GM12865 (cell line): Measurements from ENCODE around the gene GRAP2.
"Not testable (repeated sequence)": the region's sequence is repeated elsewhere in the genome, so short reads cannot be mapped to it uniquely, and the experiment has no call there.

Experiments used
- DNase-seq: peaks from one replicate; pipeline ENCODE4 v3.0.0; 2010; ENCODE audit warnings: low read depth
- H3K4me3 ChIP-seq: 2 replicates; pipeline ENCODE4 v1.5.1; 2011; ENCODE audit warnings: mild to moderate bottlenecking, low read depth, low read length, control low read depth
- TF ChIP-seq, protein P1 (sequence below): IDR thresholded peaks from 2 replicates; pipeline ENCODE4 v1.5.1; 2011; ENCODE audit warnings: low read length, control low read depth, low read depth, inconsistent platforms; ENCODE audit not compliant: insufficient read depth; ENCODE audit errors: missing control alignments

Gene GRAP2

DNA sequence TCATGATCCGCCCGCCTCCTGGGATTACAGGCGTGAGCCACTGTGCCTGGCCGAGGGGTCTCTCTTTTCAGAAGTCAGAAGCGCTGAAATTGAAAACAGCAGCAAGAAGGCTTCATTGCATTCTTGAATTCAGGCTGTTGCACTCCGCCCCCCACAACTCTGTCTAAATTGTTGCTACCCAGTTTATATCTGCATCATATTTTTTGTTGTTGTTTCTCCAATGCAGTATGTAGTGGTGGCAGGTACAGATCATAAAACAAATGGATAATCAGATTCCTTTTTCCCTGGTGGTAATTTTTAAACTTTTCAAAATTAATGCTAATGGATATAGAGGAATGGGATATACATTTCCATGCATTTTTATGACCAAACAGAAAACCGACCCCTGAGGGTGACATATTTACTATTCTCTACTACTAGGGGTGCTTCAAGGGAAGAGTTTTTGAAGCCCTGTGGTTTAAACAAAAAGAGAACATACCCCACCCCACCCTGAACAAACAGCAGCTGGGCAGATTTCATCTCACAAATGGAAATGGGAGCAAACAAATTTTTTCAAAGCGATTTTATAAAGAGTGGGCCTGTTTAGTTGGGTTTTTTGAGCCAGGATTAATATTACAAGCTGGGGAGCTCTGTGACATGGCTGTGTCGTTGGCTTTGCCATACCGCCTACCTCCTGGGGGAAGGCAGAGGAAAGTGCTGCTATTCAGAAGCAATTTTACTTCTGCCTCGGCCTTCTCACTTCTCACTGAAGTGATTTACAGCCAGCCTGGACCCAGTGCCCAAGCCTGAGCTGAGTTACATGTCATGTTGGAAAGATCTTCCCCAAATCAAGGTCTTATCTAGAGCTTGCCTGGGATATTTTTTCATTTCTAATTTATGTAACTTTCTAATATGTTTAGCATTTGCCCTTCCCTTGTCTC is 43.3 kb downstream of the GRAP2 start:
- TF ChIP-seq, protein P1, sequence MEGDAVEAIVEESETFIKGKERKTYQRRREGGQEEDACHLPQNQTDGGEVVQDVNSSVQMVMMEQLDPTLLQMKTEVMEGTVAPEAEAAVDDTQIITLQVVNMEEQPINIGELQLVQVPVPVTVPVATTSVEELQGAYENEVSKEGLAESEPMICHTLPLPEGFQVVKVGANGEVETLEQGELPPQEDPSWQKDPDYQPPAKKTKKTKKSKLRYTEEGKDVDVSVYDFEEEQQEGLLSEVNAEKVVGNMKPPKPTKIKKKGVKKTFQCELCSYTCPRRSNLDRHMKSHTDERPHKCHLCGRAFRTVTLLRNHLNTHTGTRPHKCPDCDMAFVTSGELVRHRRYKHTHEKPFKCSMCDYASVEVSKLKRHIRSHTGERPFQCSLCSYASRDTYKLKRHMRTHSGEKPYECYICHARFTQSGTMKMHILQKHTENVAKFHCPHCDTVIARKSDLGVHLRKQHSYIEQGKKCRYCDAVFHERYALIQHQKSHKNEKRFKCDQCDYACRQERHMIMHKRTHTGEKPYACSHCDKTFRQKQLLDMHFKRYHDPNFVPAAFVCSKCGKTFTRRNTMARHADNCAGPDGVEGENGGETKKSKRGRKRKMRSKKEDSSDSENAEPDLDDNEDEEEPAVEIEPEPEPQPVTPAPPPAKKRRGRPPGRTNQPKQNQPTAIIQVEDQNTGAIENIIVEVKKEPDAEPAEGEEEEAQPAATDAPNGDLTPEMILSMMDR = no peak
- no peak for DNase-seq
- no peak overlapping the region for H3K4me3 ChIP-seq

DNA sequence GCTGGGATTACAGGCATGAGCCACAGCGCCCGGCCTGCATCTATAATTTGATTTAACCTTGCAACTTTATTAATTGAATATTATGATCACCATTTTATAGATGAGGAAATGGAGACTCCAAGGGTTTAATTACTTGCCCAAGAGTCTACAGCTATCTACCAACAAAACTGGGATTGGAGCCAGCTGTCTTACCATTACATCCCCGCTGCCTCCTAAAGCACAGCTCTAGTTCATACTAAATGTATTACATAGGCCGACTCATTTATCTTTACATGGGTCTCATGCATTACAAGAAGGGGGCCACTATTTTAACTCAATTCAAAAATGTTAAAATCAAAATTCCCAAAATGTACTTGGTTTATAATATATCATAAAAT is 45.2 kb downstream of the GRAP2 start:
- H3K4me3 ChIP-seq = no peak overlapping the region
- no peak for DNase-seq
- TF ChIP-seq, protein P1 = no peak

DNA sequence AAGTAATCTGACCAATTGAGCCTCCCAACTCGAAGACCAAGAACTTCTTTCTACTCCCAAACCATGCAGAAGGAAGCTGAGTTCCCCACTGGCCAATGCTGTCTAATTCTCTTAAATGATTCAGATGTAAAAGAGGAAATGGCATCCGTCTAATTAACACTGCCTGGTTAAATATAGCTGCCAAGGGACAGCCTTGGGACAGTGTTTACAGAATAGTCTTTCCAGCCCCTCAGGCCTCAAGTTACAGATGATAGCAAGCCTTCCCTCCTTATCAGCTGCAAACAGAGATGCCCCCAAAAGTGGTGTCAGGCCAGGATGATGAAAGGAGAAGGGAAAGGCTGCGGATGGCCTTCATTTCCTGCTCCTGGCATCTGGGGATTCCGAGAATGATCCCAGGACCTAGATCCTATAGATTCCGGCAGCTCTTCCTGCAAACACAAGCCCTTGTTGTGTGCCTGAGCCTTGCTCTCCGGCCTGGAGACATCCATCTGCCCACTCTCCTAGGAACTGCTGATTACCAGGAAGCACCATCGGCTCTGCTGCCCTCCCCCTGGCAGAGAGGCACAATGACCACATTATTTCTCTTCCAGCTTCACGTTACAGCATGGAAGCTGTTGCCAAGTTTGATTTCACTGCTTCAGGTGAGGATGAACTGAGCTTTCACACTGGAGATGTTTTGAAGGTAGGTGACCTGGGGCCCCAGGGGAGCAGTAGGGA is 45.8 kb downstream of the GRAP2 start:
- no peak for DNase-seq
- no peak overlapping the region for H3K4me3 ChIP-seq
- TF ChIP-seq, protein P1 = no peak

DNA sequence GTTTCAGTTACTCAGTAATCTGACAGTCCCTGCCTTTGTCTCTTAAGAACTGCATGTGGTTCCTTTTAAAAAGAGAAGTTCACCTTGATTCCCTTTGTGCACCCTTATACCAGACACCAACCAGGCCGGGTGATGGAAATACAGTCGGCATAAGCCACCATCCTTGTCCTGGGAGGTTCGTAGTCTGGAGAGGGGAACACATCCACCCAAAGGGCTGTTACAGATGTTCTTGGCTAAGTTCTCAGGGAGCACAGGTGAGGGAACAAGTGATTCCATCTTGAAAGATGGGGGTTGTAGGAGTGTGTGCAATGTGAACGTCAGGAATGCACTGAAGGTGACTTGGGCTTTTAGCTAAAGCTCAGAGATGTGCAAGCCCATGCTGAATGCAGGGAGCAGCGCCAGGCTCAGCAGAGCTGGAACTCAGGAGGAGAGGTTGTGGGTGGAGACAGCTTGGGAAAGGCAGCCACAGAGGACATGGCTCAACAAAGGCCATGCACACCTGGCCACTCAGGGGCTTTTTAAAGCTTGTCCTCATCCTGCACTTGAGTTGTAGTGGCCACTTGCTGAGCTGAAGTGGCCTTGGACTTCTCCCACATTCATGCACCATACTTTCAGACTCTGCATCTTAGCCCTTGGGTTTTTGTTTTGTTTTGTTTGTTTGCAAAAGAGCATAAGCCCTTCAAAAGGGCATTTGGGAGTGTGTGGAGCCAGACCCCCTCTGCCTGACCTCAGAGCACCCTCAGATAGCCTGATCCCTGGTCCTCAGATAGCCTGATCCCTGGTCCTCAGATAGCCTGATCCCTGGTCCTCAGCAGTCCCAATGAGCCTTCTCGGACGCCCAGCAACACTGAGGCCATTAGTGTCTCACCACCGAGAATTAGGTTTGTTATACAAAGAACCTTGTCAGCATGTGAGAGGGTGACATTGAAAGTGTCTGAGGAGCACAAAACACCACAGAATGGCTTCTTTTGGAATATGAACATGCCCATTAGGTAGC is 46.6 kb downstream of the GRAP2 start:
- H3K4me3 ChIP-seq = no peak overlapping the region
- peak; percentile 48 for DNase-seq
- TF ChIP-seq, protein P1 = no peak

DNA sequence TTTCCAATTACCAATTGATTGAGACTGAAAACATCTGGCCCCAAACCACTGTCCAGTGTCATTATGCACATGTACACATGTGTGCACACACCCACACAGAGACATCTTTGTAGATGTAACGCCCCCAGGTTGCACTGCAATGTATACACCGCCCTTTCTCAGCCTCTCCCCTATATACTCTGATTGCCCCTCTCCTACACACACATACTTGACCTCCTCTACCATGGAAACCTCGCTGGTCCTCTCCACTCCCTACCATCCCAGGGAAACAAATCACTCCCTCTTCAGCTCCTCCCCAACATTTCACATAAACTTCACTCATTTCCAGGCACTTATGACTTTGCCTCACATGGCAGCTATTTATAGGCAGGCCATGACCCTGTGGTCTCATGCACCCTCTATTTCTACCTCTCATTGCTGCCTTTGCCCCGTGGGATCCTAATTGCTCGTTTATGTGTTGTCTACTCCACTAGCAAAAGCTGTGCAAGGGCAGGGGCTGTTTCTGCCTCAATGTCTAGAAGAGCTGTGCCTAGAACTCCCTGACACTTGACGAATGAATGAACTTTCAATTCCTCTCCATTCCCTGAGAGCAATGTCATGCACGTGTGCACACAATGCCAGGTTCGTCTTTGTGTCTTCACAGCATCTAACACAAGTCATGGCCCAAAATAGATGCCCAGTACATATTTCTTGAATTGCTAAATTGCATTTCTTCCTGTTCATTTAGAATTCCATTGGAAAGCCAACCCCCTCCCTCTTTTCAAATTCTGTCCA is 49.3 kb downstream of the GRAP2 start:
- peak; percentile 28 for DNase-seq
- TF ChIP-seq, protein P1 = no peak
- no peak overlapping the region for H3K4me3 ChIP-seq

DNA sequence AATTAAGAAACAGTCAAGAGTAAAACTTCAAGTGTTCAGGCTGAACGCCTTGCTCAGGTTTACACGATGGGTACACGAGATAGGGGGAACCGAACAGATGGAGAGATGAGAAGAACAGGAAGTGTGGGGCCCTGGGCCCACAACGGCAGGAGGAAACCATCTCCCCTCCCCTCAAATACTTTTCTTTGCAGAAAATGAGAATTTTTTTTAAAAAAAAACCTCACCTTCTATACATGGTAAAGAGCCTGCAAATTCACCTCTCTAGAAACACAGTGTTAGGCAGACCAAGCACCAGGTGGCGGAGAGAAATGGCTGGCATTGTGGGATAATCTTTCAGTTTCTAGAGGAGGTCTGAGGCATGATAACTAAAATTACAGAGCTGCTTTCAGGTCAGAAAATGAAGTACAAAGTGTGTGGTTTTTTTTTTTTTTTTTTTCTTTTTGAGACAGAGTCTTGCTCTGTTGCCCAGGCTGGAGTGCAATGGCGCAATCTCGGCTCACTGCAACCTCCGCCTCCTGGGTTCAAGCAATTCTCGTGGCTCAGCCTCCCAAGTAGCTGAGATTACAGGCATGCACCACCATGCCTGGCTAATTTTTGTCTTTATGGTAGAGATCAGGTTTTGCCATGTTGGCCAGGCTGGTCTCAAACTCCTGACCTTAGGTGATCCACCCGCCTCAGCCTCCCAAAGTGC is 50.9 kb downstream of the GRAP2 start:
- not testable (repeated sequence) for H3K4me3 ChIP-seq

More for the DNA sequence above, 50.9 kb downstream of the GRAP2 start:
- DNase-seq = peak; percentile 53
